KG1 (cell line): ENCODE data around the gene CDC20B.
"Not testable (repeated sequence)": the region's sequence is repeated elsewhere in the genome, so short reads cannot be mapped to it uniquely, and the experiment has no call there.

ENCODE experiments used
- DNase-seq: peaks from one replicate; lab custom pipeline; 2025; lab: John Stamatoyannopoulos, UW

Gene CDC20B

GRCh38 chr5:55160493-55161209 is 12.3 kb downstream of the CDC20B start:
- DNase-seq = no peak

- DNase-seq = no peak
Observed at GRCh38 chr5:55159763-55160492, 13.0 kb downstream of the CDC20B start, which contains the start of gene GPX8. Gene GPX8, plus strand, starts transcription at chr5:55160171. Its CDS starts 22 bp downstream, at chr5:55160193.

GRCh38 chr5:55154873-55155272 is 18.1 kb downstream of the CDC20B start:
- DNase-seq = no peak

- no peak for DNase-seq
Observed at GRCh38 chr5:55151923-55152842, 20.8 kb downstream of the CDC20B start.

- DNase-seq = no peak
Observed at GRCh38 chr5:55149308-55149795, 23.6 kb downstream of the CDC20B start.

GRCh38 chr5:55146543-55147151 is 26.3 kb downstream of the CDC20B start:
- DNase-seq = peak; percentile 70

- no peak for DNase-seq
Observed at GRCh38 chr5:55146080-55146479, 26.9 kb downstream of the CDC20B start.

- no peak for DNase-seq
Observed at GRCh38 chr5:55143624-55144023, 29.4 kb downstream of the CDC20B start.

- DNase-seq = no peak
Observed at GRCh38 chr5:55141945-55142690, 30.9 kb downstream of the CDC20B start.

GRCh38 chr5:55140908-55141665 is 31.9 kb downstream of the CDC20B start:
- DNase-seq = no peak

GRCh38 chr5:55136521-55136920 is 36.5 kb downstream of the CDC20B start:
- DNase-seq = no peak

GRCh38 chr5:55134053-55134722 is 38.8 kb downstream of the CDC20B start:
- no peak for DNase-seq

GRCh38 chr5:55123365-55123764 is 49.6 kb downstream of the CDC20B start:
- DNase-seq = no peak

- DNase-seq = no peak
Observed at GRCh38 chr5:55114061-55114460, 58.9 kb downstream of the CDC20B start.

GRCh38 chr5:55113327-55113726 is 59.6 kb downstream of the CDC20B start:
- DNase-seq = no peak

- no peak for DNase-seq
Observed at GRCh38 chr5:55110217-55110616, 62.8 kb downstream of the CDC20B start.

GRCh38 chr5:55108661-55109060 is 64.3 kb downstream of the CDC20B start:
- no peak for DNase-seq

- DNase-seq = not testable (repeated sequence)
Observed at GRCh38 chr5:55105976-55106375, 67.0 kb downstream of the CDC20B start.

- no peak for DNase-seq
Observed at GRCh38 chr5:55104946-55105701, 67.9 kb downstream of the CDC20B start.
